OCI-LY1 (cell line): ENCODE results near the gene SLC9A8.

ENCODE experiments used
- H2AFZ ChIP-seq: fragments of 200-600 bp; sonication (generic), shearing (Covaris generic); 2 replicates; pipeline ENCODE4 v1.6.0; 2014; ENCODE audit warnings: antibody characterized with exemption, mild to moderate bottlenecking, low read length
- H3F3A ChIP-seq: fragments of 200-600 bp; sonication (generic), shearing (Covaris generic); 2 replicates; pipeline ENCODE4 v1.6.0; 2014; ENCODE audit warnings: mild to moderate bottlenecking, antibody characterized with exemption, low read length, moderate library complexity; ENCODE audit not compliant: insufficient read depth
- H3K27ac ChIP-seq: fragments of 200-600 bp; sonication (generic); 2 replicates; pipeline ENCODE4 v1.5.1; 2014; ENCODE audit warnings: low read length, mixed run types, mild to moderate bottlenecking, low read depth; ENCODE audit not compliant: poor library complexity, severe bottlenecking
- H3K27me3 ChIP-seq: fragments of 200-600 bp; sonication (generic); 2 replicates; pipeline ENCODE4 v1.6.0; 2014; ENCODE audit warnings: antibody characterized with exemption, mild to moderate bottlenecking, low read length, moderate library complexity; ENCODE audit not compliant: insufficient read depth
- H3K36me3 ChIP-seq: fragments of 200-600 bp; sonication (generic); 2 replicates; pipeline ENCODE4 v1.6.1; 2014; ENCODE audit warnings: mild to moderate bottlenecking, antibody characterized with exemption, low read length, moderate library complexity, mixed read lengths; ENCODE audit not compliant: insufficient read depth
- H3K4me1 ChIP-seq: fragments of 200-600 bp; sonication (generic); 2 replicates; pipeline ENCODE4 v1.5.1; 2014; ENCODE audit warnings: mild to moderate bottlenecking, low read length, moderate library complexity; ENCODE audit not compliant: insufficient read depth, severe bottlenecking
- H3K4me2 ChIP-seq: fragments of 200-600 bp; sonication (generic), shearing (Covaris generic); 2 replicates; pipeline ENCODE4 v1.6.1; 2014; ENCODE audit warnings: low read length
- H3K4me3 ChIP-seq: fragments of 200-600 bp; sonication (generic); 2 replicates; pipeline ENCODE4 v1.5.1; 2014; ENCODE audit warnings: low read length, low read depth, mild to moderate bottlenecking, mixed read lengths; ENCODE audit not compliant: poor library complexity, severe bottlenecking
- H3K79me2 ChIP-seq: fragments of 200-600 bp; shearing (Covaris generic); 2 replicates; pipeline ENCODE4 v1.6.1; 2016; ENCODE audit warnings: mixed run types, low read length, mixed read lengths; ENCODE audit not compliant: insufficient read depth
- H3K9ac ChIP-seq: fragments of 200-600 bp; sonication (generic), shearing (Covaris generic); 2 replicates; pipeline ENCODE4 v1.6.1; 2014; ENCODE audit warnings: mild to moderate bottlenecking, low read length, mixed read lengths
- H3K9me2 ChIP-seq: fragments of 200-600 bp; sonication (generic), shearing (Covaris generic); 2 replicates; pipeline ENCODE4 v1.6.1; 2014; ENCODE audit warnings: low read depth, mild to moderate bottlenecking, low read length, mixed read lengths
- H3K9me3 ChIP-seq: fragments of 200-600 bp; shearing (Covaris generic); 2 replicates; pipeline ENCODE4 v1.6.1; 2014; ENCODE audit warnings: low read length, mixed read lengths
- H4K20me1 ChIP-seq: fragments of 200-600 bp; sonication (generic), shearing (Covaris generic); 2 replicates; pipeline ENCODE4 v1.6.0; 2016; ENCODE audit warnings: mild to moderate bottlenecking, low read length; ENCODE audit not compliant: insufficient read depth
- CTCF ChIP-seq: fragments of 200-600 bp; sonication (generic), shearing (Covaris generic); IDR thresholded peaks from 2 replicates; pipeline ENCODE4 v1.5.1; 2017; ENCODE audit warnings: mild to moderate bottlenecking, antibody characterized with exemption, low read length, moderate library complexity, mixed read lengths
- EZH2 ChIP-seq: fragments of 200-600 bp; sonication (generic), shearing (Covaris generic); IDR thresholded peaks from 2 replicates; pipeline ENCODE4 v1.8.0; 2017; ENCODE audit warnings: borderline replicate concordance, mixed run types, mild to moderate bottlenecking, antibody characterized with exemption, low read length, moderate library complexity, mixed read lengths

Gene SLC9A8

DNA sequence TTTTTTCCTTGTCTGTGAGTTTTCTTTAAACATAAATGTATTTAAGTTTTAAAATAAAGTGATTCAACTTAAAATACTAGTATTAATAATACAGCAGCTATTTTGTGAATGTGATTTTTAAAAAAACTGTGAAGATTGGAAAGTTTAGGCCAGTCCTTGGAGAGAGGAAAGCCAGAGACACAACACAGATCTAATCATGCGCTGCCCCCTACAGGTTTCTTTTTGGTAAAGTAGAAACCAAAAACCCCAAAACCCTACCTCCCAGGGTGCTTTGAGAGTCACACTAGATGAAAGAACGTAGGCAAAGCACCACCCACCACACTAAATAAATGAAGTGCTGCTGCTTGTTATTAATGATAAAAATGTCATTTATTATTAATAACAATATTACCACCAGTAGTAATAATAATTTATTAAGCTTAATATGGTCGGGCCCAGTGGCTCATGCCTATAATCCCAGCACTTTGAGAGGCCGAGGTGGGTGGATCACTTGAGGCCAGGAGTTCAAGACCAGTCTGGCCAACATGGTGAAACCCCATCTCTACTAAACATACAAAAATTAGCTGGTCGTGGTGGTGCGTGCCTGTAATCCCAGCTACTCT lies 33.7 kb downstream of the SLC9A8 start:
- no peak overlapping the region for H3K4me3 ChIP-seq
- no peak overlapping the region for H3K4me2 ChIP-seq
- peak overlapping the region; percentile 66 for H3K27ac ChIP-seq
- no peaks in the 10 kb centered on the region for H3K9me2 ChIP-seq
- H3K79me2 ChIP-seq = no peaks in the 10 kb centered on the region
- H3K36me3 ChIP-seq = peaks cover 48% of the 10 kb centered on the region
- no peak for TF ChIP-seq EZH2
- peak; percentile 66 for TF ChIP-seq CTCF
- H4K20me1 ChIP-seq = no peaks in the 10 kb centered on the region
- H3K4me1 ChIP-seq = peaks cover 6% of the 10 kb centered on the region
- H3K9ac ChIP-seq = no peak overlapping the region
- no peaks in the 10 kb centered on the region for H3F3A ChIP-seq
- H3K27me3 ChIP-seq = no peaks in the 10 kb centered on the region
- no peak overlapping the region for H2AFZ ChIP-seq
- H3K9me3 ChIP-seq = no peaks in the 10 kb centered on the region

DNA sequence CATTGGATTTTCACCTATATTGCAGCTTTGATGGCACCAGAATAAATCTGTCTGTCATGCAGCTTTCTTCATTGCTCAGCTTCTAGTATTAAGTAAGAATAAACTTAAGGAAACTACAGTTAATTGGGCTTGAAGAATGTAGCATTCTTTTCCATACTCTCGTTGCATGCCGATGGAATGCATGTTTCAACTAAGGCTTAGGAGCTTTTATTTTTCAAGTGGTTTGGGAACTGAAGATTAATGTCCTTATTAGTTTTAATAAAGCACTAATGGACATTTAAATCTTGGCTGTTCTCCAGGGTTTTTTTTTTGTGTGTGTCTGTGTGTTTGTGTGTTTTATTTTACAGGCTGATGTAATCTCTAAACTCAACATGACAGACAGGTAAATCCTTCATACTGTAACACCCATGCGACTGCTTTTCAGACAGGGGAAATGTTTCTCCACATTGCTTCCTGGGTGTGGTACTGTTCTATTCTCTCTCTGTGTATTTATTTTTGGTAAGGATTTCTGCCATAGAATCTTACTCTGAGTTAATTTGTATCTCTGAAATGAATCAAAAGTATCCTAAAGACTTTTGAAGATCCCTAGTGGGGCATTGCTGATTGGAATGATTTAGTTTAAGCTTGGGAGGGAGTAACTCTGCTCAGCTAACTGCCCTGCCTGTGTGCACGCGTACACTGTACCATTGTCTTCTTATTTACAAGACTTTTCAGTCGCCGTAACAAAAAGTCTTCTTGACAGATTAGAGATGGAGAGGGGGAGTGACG lies 38.0 kb downstream of the SLC9A8 start:
- H3K79me2 ChIP-seq = no peaks in the 10 kb centered on the region
- no peak overlapping the region for H3K9ac ChIP-seq
- H3K9me2 ChIP-seq = no peaks in the 10 kb centered on the region
- H2AFZ ChIP-seq = no peak overlapping the region
- no peak overlapping the region for H3K4me3 ChIP-seq
- no peaks in the 10 kb centered on the region for H3K9me3 ChIP-seq
- H3K36me3 ChIP-seq = peaks cover 69% of the 10 kb centered on the region
- H3K27ac ChIP-seq = peak overlapping the region; percentile 67
- H4K20me1 ChIP-seq = no peaks in the 10 kb centered on the region
- TF ChIP-seq EZH2 = no peak
- no peak for TF ChIP-seq CTCF
- peaks cover 17% of the 10 kb centered on the region for H3K4me1 ChIP-seq
- H3K4me2 ChIP-seq = no peak overlapping the region
- no peaks in the 10 kb centered on the region for H3K27me3 ChIP-seq
- H3F3A ChIP-seq = no peaks in the 10 kb centered on the region

DNA sequence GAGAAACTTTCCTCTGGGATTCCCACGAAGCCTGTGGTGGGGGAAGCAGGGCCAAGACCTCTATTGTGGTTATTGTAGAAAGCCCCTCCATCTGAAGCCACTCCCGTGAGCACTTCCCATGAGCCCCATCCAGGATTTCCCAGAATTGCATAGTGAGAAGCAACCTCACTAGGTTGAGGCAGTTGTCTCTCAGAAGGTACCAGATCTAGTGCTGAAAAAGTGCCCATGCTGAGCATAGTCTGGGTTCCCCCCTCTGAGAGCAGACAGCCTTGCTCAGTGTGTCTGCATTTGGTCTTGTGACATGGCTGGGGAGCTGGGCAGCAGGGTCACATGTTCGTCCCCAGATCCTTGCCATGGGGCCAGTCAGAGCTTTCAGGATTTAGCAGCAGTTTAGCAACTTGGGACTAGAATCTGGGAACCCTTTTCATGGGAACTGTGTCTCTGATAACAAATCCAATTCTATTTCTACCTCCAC lies 38.6 kb downstream of the SLC9A8 start:
- H3F3A ChIP-seq = no peaks in the 10 kb centered on the region
- no peak overlapping the region for H3K4me3 ChIP-seq
- no peaks in the 10 kb centered on the region for H4K20me1 ChIP-seq
- no peaks in the 10 kb centered on the region for H3K9me3 ChIP-seq
- no peaks in the 10 kb centered on the region for H3K27me3 ChIP-seq
- no peak overlapping the region for H3K9ac ChIP-seq
- TF ChIP-seq CTCF = no peak
- no peaks in the 10 kb centered on the region for H3K79me2 ChIP-seq
- no peak overlapping the region for H2AFZ ChIP-seq
- H3K27ac ChIP-seq = peak overlapping the region; percentile 67
- peaks cover 76% of the 10 kb centered on the region for H3K36me3 ChIP-seq
- no peaks in the 10 kb centered on the region for H3K9me2 ChIP-seq
- no peak overlapping the region for H3K4me2 ChIP-seq
- H3K4me1 ChIP-seq = peaks cover 17% of the 10 kb centered on the region
